Uterus (tissue), 4 donors: ENCODE data around the gene MBP. TPM values are rescaled to one million over a fixed set of nuclear protein-coding genes. Genes with fewer than 3 reads are reported as not detected.

Source experiments
- DNase-seq, 2 donors: peaks; one replicate each; pipeline ENCODE4 v3.0.0-alpha.2; 2019 to 2020
- H3K27ac ChIP-seq, 2 donors: fragments of 200-600 bp; sonication (generic); 1 replicate in 1 of 2; 2 replicates in 1 of 2; pipeline ENCODE4 v1.5.1; 2016 to 2018
- H3K27me3 ChIP-seq, 2 donors: fragments of 200-600 bp; sonication (generic); one replicate each; pipeline ENCODE4 v1.5.1; 2018 to 2019; ENCODE audit warnings: control low read depth in 1 of 2
- H3K36me3 ChIP-seq, 2 donors: fragments of 200-600 bp; sonication (generic); one replicate each; pipeline ENCODE4 v1.5.1; 2019; ENCODE audit warnings: control low read depth in 1 of 2
- H3K4me1 ChIP-seq, 2 donors: fragments of 200-600 bp; sonication (generic); one replicate each; pipeline ENCODE4 v1.5.1; 2018 to 2019; ENCODE audit warnings: control low read depth in 1 of 2
- H3K4me3 ChIP-seq, 2 donors: fragments of 200-600 bp; sonication (generic); 1 replicate in 1 of 2; 2 replicates in 1 of 2; pipeline ENCODE4 v1.5.1; 2018 to 2019; ENCODE audit warnings: mild to moderate bottlenecking in 1 of 2
- H3K9me3 ChIP-seq, 2 donors: fragments of 200-600 bp; sonication (generic); one replicate each; pipeline ENCODE4 v1.5.1; 2019; ENCODE audit warnings: control low read depth in 1 of 2
- POLR2A ChIP-seq, 2 donors: fragments of 450-650 bp; IDR thresholded peaks; one replicate each; pipeline ENCODE4 v1.6.1; 2016; ENCODE audit warnings: antibody characterized with exemption in 2 of 2, mild to moderate bottlenecking in 1 of 2, moderate library complexity in 1 of 2
- intact Hi-C: fragments of 100-400 bp; cut with DNase I; formaldehyde crosslinking; loops from one replicate; pipeline ENCODE4 v1.15.1; 2023; ENCODE audit warnings: low total_unique reads
- total RNA-seq, 4 donors: library from RNA; depleted of rRNA in 3 of 4; stranded (reverse); fragments of >200 nt in 3 of 4; gene quantifications; one replicate each; pipeline versions ENCODE4 v1.1.0 to v1.2.4, GENCODE V29; 2014 to 2023
- TF ChIP-seq, protein P1 (sequence below), 4 experiments: fragments of 200-600 bp in 2 of 4; fragments of 450-650 bp in 2 of 4; sonication (generic) in 2 of 4; IDR thresholded peaks; one replicate each; pipeline ENCODE4 v1.5.1; 2016 to 2019; ENCODE audit warnings: antibody characterized with exemption in 4 of 4, mild to moderate bottlenecking in 2 of 4, moderate library complexity in 1 of 4
- donor health status: DM: yes; HTN: yes; CAD: no.

The MBP gene
- total RNA-seq, 4 donors from 2014 or later, result 12.1 to 52.2 (median 19.8) TPM

DNA sequence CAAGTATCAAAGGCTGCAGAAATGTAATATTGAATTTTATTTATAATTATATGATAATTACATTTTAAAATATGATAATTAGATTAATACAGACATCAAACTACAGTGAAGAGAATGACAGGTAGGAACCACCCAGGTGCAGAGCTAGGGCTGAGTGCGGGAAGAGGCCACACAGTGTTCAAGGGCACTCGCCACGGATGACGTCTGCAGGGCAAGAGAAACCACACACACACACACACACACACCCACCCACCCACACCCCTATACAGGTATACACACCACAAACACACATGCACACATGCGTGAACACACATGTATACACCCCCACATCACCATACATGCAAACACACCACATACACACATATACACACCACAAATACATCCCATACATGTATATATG is 41.2 kb downstream of the MBP start:
- H3K4me1 ChIP-seq, result peaks cover 0 to 13% of the 10 kb centered on the region in 2 donors
- no peak overlapping the region for H3K27ac ChIP-seq
- no peak for TF ChIP-seq POLR2A (IDR thresholded peaks at IDR 0.05)
- TF ChIP-seq, protein P1, sequence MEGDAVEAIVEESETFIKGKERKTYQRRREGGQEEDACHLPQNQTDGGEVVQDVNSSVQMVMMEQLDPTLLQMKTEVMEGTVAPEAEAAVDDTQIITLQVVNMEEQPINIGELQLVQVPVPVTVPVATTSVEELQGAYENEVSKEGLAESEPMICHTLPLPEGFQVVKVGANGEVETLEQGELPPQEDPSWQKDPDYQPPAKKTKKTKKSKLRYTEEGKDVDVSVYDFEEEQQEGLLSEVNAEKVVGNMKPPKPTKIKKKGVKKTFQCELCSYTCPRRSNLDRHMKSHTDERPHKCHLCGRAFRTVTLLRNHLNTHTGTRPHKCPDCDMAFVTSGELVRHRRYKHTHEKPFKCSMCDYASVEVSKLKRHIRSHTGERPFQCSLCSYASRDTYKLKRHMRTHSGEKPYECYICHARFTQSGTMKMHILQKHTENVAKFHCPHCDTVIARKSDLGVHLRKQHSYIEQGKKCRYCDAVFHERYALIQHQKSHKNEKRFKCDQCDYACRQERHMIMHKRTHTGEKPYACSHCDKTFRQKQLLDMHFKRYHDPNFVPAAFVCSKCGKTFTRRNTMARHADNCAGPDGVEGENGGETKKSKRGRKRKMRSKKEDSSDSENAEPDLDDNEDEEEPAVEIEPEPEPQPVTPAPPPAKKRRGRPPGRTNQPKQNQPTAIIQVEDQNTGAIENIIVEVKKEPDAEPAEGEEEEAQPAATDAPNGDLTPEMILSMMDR (IDR thresholded peaks at IDR 0.05), result no peak
- H3K27me3 ChIP-seq, result no peaks in the 10 kb centered on the region
- intact Hi-C loops, result no loop called here
- no peak for DNase-seq
- H3K4me3 ChIP-seq, result no peak overlapping the region
- no peaks in the 10 kb centered on the region for H3K36me3 ChIP-seq
- H3K9me3 ChIP-seq, result no peaks in the 10 kb centered on the region

DNA sequence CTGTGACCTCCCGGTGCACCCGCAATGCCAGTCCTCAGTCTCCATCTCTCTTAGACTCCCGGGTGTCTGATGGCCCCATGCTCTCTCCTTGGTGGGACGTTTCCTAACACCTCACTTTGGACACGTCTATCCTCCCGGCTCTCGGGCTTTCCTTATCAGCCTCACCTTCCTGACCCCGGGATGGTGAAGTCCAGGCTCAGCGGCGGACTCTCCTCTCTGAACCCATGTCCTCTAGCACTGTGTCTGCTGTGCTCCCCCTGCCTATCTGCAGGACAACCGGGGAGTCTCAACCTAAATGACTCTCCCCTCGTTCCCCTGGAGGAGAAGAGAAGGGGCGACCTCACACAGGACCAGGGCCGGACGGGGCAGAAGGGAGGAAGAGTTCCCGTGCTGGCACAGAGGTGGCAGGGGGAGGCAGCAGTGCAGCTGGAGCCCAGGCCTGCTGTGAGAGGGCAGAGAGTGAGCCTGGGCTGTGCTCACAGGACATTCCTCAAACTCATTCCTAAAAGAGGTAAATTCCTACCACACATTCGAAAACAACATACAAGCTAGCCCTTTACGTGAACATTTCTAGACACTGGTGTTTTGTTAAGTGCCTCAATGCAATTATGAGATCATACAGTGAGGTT is 41.9 kb downstream of the MBP start:
- no peak for DNase-seq
- TF ChIP-seq, protein P1 (IDR thresholded peaks at IDR 0.05), result no peak
- TF ChIP-seq POLR2A (IDR thresholded peaks at IDR 0.05), result no peak
- Histone ChIP-seq H3K4me3 (no peak overlapping the region), H3K4me1 (peaks cover 0 to 11% of the 10 kb centered on the region in 2 donors), H3K36me3 (no peaks in the 10 kb centered on the region), H3K27me3 (no peaks in the 10 kb centered on the region), H3K27ac (peak overlapping the region in 1 of 2 donors; percentile 41), H3K9me3 (no peaks in the 10 kb centered on the region)
- intact Hi-C loops, result no loop called here

DNA sequence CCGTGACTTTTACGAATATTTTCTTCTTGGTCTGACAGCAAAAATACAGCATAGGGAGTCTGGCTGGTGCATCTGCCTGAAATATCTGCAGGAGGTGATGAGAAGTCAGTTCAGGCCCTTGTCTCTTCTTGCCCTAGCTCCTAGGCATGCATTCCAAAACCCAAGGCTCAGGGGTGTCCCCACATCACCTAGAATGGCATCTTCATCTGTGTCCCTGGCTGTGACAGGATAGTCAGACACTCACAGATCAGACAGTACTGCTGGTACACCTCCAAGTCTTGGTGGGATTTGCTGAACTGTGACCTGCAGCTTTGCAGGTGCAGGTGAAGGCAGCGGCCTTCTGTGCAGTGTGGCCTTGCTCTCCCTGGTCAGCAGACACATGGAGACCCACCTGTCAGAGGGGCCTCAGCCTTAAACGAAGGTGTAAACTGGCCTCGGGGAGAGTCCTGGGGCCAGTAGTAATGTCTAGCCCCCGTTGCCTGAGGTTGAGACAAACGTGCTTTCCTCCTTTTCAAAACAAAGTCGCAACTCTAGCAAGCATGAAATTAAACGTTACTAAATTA is 42.8 kb downstream of the MBP start:
- intact Hi-C loops, result no loop called here
- Histone ChIP-seq H3K36me3 (no peaks in the 10 kb centered on the region), H3K27ac (peak overlapping the region; percentile 49 to 83), H3K9me3 (no peaks in the 10 kb centered on the region), H3K4me1 (peaks cover 0 to 4% of the 10 kb centered on the region in 2 donors), H3K27me3 (no peaks in the 10 kb centered on the region), H3K4me3 (no peak overlapping the region)
- DNase-seq, result no peak
- TF ChIP-seq, protein P1 (IDR thresholded peaks at IDR 0.05), result no peak

DNA sequence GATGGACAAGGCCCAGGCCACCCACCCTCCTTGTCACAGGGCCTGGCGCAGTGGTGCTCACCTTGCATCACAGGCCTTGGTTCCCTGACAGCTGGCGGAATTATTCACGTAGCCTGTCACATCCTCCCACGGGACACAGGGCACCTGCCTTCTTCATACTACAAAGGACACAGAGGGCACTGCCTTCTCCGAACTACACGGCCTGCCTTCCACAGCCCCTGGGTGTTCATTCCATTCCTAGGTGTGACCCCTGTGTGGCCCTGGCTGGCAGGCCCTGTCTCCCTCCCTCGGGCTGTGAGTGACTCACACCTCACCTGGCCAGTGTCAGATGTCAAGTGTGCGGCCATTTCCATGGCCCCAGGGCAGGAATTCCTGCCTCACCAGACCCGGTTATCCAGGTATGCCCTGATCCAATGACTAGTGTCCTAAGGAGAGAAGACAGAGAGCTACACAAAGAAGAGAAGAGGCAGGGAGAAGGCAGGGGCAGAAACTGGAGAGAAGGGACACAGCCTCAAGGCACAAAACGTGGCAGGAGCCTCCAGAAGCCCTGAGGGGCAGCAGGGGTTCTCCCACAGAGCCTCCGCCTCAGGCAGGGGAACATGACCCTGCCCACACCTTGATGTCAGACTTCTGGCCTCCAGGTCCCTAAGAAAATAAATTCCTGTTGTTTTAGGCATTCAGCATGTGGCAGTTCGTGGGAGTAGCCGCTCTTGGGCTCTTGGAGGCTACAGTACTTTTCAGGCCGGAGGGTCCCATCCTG is 43.4 kb downstream of the MBP start:
- Histone ChIP-seq H3K4me1 (peaks cover 0 to 4% of the 10 kb centered on the region in 2 donors), H3K4me3 (no peak overlapping the region), H3K27me3 (no peaks in the 10 kb centered on the region), H3K27ac (peak overlapping the region; percentile 49 to 83), H3K9me3 (no peaks in the 10 kb centered on the region), H3K36me3 (no peaks in the 10 kb centered on the region)
- DNase-seq, result no peak
- no peak for TF ChIP-seq POLR2A (IDR thresholded peaks at IDR 0.05)
- TF ChIP-seq, protein P1 (IDR thresholded peaks at IDR 0.05), result no peak
- intact Hi-C loops, result no loop called here
